ENCODE results near the gene TMEM212. TPM values are rescaled to one million over a fixed set of nuclear protein-coding genes. Genes with fewer than 3 reads are reported as not detected.
A peak's percentile ranks its signal among the peaks of the same experiment; 100 is the strongest.

TMEM212 gene
- total and polyA plus RNA-seq, 9 of the 15 experiments (the other 6 are each of a cell fraction or from before 2014, with no cell fraction given) = not detected

DNA sequence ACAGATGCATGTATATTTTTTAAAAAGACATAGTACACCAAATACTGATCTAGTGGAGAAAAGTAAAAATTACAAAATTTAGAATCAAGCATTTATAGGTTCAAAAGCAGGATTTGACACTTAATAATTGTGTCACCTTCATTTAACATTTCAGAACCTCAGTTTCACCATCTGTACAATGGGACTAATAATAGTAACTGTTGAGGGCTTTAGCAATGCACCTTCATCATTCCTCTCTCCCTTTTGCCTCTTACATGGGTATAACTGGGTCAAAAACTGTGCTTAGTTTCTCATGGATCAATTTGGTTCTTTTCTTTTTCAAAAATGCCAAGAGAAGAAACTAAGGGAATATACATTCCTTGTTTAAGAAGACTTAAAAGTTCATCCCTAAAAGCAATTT, 5.5 kb upstream of the TMEM212 start (continued):
- TF ChIP-seq, protein P1, sequence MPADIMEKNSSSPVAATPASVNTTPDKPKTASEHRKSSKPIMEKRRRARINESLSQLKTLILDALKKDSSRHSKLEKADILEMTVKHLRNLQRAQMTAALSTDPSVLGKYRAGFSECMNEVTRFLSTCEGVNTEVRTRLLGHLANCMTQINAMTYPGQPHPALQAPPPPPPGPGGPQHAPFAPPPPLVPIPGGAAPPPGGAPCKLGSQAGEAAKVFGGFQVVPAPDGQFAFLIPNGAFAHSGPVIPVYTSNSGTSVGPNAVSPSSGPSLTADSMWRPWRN (IDR thresholded peaks at IDR 0.05; ENCODE audit: low read depth) = no peak
- TF ChIP-seq MECOM (CRISPR knock-in tag; IDR thresholded peaks at IDR 0.05) (no peak), TEAD1 (CRISPR knock-in tag; IDR thresholded peaks at IDR 0.05) (no peak), ZSCAN29 (IDR thresholded peaks at IDR 0.05) (no peak), ZNF699 (CRISPR knock-in tag; IDR thresholded peaks at IDR 0.05; ENCODE audit: insufficient replicate concordance) (no peak), POLR3G (IDR thresholded peaks at IDR 0.05; ENCODE audit: extremely low read depth, insufficient read length, insufficient replicate concordance) (no peak), ELF4 (CRISPR knock-in tag; IDR thresholded peaks at IDR 0.05) (no peak), ZNF668 (CRISPR knock-in tag; IDR thresholded peaks at IDR 0.05) (no peak), BRCA1 (IDR thresholded peaks at IDR 0.05) (no peak), BRCA1 (CRISPR knock-in tag; IDR thresholded peaks at IDR 0.05) (no peak), HMG20A (CRISPR knock-in tag; conservative IDR thresholded peaks at IDR 0.05) (no peak), ZNF197 (CRISPR knock-in tag; IDR thresholded peaks at IDR 0.05; ENCODE audit: low read depth) (no peak), ARID2 (IDR thresholded peaks at IDR 0.05) (no peak), NCOA2 (IDR thresholded peaks at IDR 0.05; ENCODE audit: partially characterized antibody in 2 of 2) (no peak), NR4A1 (CRISPR knock-in tag; IDR thresholded peaks at IDR 0.05) (no peak), NR4A1 (tag; IDR thresholded peaks at IDR 0.05) (no peak), MBD2 (IDR thresholded peaks at IDR 0.05; ENCODE audit: borderline replicate concordance, low read depth) (no peak), MTA2 (IDR thresholded peaks at IDR 0.05; ENCODE audit: low read depth) (no peak), ESRRA (IDR thresholded peaks at IDR 0.05; ENCODE audit: borderline replicate concordance, low read depth) (peak; percentile 94), SETDB1 (IDR thresholded peaks at IDR 0.05; ENCODE audit: low read length) (no peak)
- TF ChIP-seq, protein P2, sequence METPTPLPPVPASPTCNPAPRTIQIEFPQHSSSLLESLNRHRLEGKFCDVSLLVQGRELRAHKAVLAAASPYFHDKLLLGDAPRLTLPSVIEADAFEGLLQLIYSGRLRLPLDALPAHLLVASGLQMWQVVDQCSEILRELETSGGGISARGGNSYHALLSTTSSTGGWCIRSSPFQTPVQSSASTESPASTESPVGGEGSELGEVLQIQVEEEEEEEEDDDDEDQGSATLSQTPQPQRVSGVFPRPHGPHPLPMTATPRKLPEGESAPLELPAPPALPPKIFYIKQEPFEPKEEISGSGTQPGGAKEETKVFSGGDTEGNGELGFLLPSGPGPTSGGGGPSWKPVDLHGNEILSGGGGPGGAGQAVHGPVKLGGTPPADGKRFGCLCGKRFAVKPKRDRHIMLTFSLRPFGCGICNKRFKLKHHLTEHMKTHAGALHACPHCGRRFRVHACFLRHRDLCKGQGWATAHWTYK (CRISPR knock-in tag; IDR thresholded peaks at IDR 0.05) = no peak
- TF ChIP-seq, protein P3, sequence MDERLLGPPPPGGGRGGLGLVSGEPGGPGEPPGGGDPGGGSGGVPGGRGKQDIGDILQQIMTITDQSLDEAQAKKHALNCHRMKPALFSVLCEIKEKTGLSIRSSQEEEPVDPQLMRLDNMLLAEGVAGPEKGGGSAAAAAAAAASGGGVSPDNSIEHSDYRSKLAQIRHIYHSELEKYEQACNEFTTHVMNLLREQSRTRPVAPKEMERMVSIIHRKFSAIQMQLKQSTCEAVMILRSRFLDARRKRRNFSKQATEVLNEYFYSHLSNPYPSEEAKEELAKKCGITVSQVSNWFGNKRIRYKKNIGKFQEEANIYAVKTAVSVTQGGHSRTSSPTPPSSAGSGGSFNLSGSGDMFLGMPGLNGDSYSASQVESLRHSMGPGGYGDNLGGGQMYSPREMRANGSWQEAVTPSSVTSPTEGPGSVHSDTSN (CRISPR knock-in tag; IDR thresholded peaks at IDR 0.05; ENCODE audit: low read depth) = no peak
- TF ChIP-seq, protein P3 (tag; conservative IDR thresholded peaks at IDR 0.05; ENCODE audit: low read depth) = no peak
- TF ChIP-seq, protein P4, sequence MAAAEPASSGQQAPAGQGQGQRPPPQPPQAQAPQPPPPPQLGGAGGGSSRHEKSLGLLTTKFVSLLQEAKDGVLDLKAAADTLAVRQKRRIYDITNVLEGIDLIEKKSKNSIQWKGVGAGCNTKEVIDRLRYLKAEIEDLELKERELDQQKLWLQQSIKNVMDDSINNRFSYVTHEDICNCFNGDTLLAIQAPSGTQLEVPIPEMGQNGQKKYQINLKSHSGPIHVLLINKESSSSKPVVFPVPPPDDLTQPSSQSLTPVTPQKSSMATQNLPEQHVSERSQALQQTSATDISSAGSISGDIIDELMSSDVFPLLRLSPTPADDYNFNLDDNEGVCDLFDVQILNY (CRISPR knock-in tag; IDR thresholded peaks at IDR 0.05) = no peak
- TF ChIP-seq, protein P5, sequence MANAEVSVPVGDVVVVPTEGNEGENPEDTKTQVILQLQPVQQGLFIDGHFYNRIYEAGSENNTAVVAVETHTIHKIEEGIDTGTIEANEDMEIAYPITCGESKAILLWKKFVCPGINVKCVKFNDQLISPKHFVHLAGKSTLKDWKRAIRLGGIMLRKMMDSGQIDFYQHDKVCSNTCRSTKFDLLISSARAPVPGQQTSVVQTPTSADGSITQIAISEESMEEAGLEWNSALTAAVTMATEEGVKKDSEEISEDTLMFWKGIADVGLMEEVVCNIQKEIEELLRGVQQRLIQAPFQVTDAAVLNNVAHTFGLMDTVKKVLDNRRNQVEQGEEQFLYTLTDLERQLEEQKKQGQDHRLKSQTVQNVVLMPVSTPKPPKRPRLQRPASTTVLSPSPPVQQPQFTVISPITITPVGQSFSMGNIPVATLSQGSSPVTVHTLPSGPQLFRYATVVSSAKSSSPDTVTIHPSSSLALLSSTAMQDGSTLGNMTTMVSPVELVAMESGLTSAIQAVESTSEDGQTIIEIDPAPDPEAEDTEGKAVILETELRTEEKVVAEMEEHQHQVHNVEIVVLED (CRISPR knock-in tag; IDR thresholded peaks at IDR 0.05) = no peak
